Amniotic epithelial cell (primary cell): ENCODE measurements around the gene DDX46.
"Not testable (repeated sequence)": the region's sequence is repeated elsewhere in the genome, so short reads cannot be mapped to it uniquely, and the experiment has no call there.

Experiments
- DNase-seq: peaks from one replicate; pipeline ENCODE4 v3.0.0-alpha.2; 2010; ENCODE audit warnings: low read depth

Gene DDX46

GRCh38 chr5:134845335-134845851, 86.8 kb downstream of the DDX46 start:
- DNase-seq: peak; percentile 22

- DNase-seq: peak; percentile 94
These were observed 87.5 kb downstream of the DDX46 start, which contains the start of gene C5orf24 for GRCh38 chr5:134845852-134846640. Gene C5orf24, plus strand, starts transcription at chr5:134845968. Its CDS starts 8,933 bp downstream, at chr5:134854901.

DNA sequence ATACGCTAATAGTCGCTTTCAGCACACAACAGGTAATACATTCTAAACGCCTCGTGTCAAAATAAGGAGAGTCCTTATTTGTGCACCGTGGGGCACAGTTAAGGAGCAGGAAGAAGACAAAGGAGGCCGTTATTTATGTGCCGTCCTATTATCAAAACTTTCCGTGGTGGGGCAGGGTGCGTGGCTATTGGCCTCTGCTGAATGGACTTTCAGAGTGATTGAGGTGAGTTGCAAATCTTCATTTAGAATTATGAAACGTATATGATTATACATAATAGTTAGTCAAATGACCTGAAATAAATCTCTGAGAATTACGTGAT, 88.0 kb downstream of the DDX46 start:
- DNase-seq: peak; percentile 17

DNA sequence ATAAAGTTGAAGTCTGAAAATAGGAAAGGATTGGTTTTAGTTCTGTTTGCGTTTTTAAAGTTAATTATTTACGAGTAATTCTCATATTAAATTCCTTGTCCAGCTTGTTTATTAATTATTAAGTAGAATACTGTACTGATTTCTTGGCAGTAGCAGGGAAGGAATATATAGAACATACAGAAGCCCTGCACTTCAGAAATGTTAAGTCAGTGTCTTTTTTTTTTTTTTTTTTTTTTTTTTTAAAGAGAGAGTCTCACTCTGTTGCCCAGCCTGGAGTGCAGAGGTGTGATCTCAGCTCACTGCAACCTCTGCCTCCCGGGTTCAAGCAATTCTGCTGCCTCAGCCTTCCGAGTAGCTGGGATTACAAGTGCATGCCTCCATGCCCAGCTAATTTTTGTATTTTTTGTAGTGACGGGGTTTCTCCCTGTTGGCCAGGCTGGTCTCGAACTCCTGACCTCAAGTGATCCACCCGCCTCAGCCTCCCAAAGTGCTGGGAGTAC, 90.9 kb downstream of the DDX46 start:
- not testable (repeated sequence) for DNase-seq

GRCh38 chr5:134851307-134851923, 92.8 kb downstream of the DDX46 start:
- peak; percentile 49 for DNase-seq

DNA sequence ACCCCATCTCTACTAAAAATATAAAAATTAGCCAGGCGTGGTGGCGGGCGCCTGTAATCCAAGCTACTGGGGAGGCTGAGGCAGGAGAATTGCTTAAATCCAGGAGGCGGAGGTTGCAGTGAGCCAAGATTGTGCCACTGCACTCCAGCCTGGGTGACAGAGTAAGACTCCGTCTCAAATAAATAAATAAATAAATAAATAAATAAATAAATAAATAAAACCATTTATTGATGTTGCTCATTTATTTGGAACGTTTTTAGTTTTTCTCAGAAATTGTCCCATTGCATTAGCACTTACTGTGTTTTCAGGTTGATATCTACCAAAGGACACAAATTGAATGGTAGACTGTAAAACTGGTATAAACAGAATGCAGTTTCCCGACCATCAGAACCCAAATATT, 97.9 kb downstream of the DDX46 start:
- not testable (repeated sequence) for DNase-seq

- DNase-seq: no peak
These were observed 98.8 kb downstream of the DDX46 start for GRCh38 chr5:134857401-134857800.

DNA sequence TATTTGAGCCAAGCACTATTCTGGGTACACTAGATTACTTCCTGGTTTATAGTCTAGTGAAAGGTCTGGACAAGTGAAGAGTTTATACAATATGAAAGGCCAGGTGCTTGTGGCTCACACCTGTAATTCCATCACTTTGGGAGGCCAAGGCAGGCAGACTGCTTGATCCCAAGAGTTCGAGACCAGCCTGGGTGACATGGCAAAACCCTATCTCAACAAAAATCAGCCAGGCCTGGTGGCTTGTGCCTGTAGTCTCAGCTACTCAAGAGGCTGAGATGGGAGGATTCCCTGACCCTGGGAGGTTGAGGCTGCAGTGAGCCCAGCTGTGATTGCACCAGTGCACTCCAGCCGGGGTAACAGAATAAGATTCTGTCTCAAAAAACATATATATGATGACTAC, 106.1 kb downstream of the DDX46 start:
- no peak for DNase-seq

DNA sequence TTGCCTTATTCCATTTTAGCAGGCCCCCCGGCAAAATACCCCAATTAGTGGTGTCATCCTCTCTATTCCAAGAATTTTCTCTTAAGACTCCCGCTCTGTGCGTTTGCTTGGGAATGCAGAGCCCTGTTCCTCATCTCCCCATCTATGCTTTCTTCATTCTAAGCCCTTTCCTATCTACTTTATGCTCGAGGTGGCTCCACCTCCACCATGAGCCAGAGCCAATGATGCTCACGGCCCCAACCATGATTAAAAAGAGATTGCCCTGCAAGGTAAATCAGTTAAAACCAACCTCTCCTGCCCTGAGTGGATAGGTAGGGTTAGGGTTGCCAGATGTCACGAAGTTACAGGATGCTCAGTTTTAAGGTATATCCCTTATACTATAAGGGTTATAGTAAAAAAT, 114.9 kb downstream of the DDX46 start:
- DNase-seq: no peak

DNA sequence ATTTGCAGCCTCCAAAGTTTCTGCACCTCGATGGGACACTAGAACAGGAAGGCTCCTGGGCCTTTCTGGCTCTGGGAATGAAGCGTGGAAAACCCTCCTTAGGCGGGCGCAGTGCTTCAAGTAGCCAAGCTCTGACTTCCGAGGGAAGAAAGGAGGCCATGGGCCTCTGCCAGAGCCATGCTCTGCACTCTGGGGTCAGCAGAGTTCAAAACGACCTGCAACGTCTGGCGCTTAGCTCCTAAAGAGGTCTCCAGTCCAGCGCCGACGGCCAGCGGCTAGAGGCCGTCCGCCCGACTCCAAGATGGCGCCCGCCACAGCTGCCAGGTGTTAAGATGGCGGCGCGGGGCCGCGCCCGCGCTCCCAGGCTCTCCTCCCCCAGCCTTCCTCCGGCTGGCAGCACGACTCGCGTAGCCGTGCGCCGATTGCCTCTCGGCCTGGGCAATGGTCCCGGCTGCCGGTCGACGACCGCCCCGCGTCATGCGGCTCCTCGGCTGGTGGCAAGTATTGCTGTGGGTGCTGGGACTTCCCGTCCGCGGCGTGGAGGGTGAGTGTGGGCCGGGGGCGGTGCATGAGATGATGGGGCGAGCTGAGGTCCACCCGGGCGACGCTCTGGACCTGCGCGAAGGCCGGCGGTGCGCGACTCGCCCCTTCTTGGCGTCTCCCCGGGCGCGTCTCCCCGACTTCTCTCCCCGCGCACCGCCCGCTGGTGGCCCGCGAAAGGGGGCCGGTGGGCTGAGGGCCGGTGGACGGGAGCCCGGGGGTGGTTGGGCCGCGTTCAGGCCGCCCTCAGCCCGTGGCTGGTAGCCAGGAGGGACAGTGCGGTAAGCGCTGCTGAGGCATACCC, 115.6 kb downstream of the DDX46 start, which contains the start of gene TXNDC15:
TSS of gene TXNDC15 (plus strand) at position 385 of the 844 bp plus-strand sequence. CDS start at position 442, 57 bp downstream.
- peak; percentile 82 for DNase-seq

- peak; percentile 88 for DNase-seq
These were observed 116.5 kb downstream of the DDX46 start for GRCh38 chr5:134874831-134875655.

- no peak for DNase-seq
These were observed 118.6 kb downstream of the DDX46 start for GRCh38 chr5:134877159-134877558.

DNA sequence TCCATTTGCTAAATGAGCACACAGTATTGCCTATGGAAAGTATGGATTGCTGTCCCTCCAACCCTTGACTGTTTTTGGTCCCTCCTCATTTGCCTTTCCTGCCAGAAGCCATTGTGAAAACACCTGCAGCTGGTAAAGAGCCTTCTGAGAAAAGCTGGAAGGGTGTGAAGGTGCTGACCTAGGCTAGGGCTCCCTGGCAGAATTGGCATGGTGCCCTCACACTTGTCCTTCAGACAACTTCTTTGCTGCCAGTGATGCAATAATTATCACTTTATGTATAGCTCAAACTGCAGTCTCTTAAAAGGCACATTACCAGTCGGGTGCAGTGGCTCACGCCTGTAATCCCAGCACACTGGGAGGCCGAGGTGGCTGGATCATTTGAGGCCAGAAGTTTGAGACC, 119.8 kb downstream of the DDX46 start:
- DNase-seq: no peak

- no peak for DNase-seq
These were observed 120.9 kb downstream of the DDX46 start for GRCh38 chr5:134879456-134879855.
